ENCODE data around the gene PRKD1. TPM values are rescaled to one million over a fixed set of nuclear protein-coding genes. Genes with fewer than 3 reads are reported as not detected.

PRKD1 gene
- total RNA-seq, 3 donors from 2014 or later, result 0.93 to 10.2 (median 3.1) TPM

- ATAC-seq, result no peak
- no peak for TF ChIP-seq CTCF (IDR thresholded peaks at IDR 0.05)
- intact Hi-C loops (cut with DNase I, micrococcal nuclease), result no loop called here
- DNase-seq, result no peak
- no peaks in the 10 kb centered on the region for H3K4me1 ChIP-seq (ENCODE audit: low read depth)
- H3K36me3 ChIP-seq (ENCODE audit: low read depth), result no peaks in the 10 kb centered on the region
- H3K9me3 ChIP-seq, result no peaks in the 10 kb centered on the region
- H3K4me3 ChIP-seq, result no peak overlapping the region
Observed at GRCh38 chr14:29814156-29815015, 113.3 kb downstream of the PRKD1 start.

- ATAC-seq, result no peak
- intact Hi-C loops (cut with DNase I, micrococcal nuclease), result no loop called here
- H3K36me3 ChIP-seq (ENCODE audit: low read depth), result no peaks in the 10 kb centered on the region
- no peaks in the 10 kb centered on the region for H3K9me3 ChIP-seq
- TF ChIP-seq CTCF (IDR thresholded peaks at IDR 0.05), result no peak
- no peak overlapping the region for H3K4me3 ChIP-seq
- DNase-seq, result no peak
- H3K4me1 ChIP-seq (ENCODE audit: low read depth), result no peaks in the 10 kb centered on the region
Observed at GRCh38 chr14:29810682-29811081, 117.0 kb downstream of the PRKD1 start.

GRCh38 chr14:29810064-29810463 is 117.6 kb downstream of the PRKD1 start:
- intact Hi-C loops (cut with DNase I, micrococcal nuclease), result no loop called here
- Histone ChIP-seq H3K9me3 (no peaks in the 10 kb centered on the region), H3K4me3 (no peak overlapping the region), H3K36me3 (ENCODE audit: low read depth) (no peaks in the 10 kb centered on the region), H3K4me1 (ENCODE audit: low read depth) (no peaks in the 10 kb centered on the region)
- ATAC-seq (no peak), DNase-seq (no peak)
- no peak for TF ChIP-seq CTCF (IDR thresholded peaks at IDR 0.05)

- Histone ChIP-seq H3K4me3 (no peak overlapping the region), H3K4me1 (ENCODE audit: low read depth) (no peaks in the 10 kb centered on the region), H3K36me3 (ENCODE audit: low read depth) (no peaks in the 10 kb centered on the region), H3K9me3 (no peaks in the 10 kb centered on the region)
- intact Hi-C loops (cut with DNase I, micrococcal nuclease), result no loop called here
- DNase-seq (no peak), ATAC-seq (no peak)
- TF ChIP-seq CTCF (IDR thresholded peaks at IDR 0.05), result no peak
Observed at GRCh38 chr14:29806124-29806517, 121.5 kb downstream of the PRKD1 start.

- no peak overlapping the region for H3K4me3 ChIP-seq
- no peak for TF ChIP-seq CTCF (IDR thresholded peaks at IDR 0.05)
- H3K36me3 ChIP-seq (ENCODE audit: low read depth), result no peaks in the 10 kb centered on the region
- DNase-seq (no peak), ATAC-seq (no peak)
- intact Hi-C loops (cut with DNase I, micrococcal nuclease), result no loop called here
- no peaks in the 10 kb centered on the region for H3K9me3 ChIP-seq
- H3K4me1 ChIP-seq (ENCODE audit: low read depth), result no peaks in the 10 kb centered on the region
Observed at GRCh38 chr14:29805415-29806123, 122.1 kb downstream of the PRKD1 start.
